T-helper 1 cell treated with Interleukin-12 subunit alpha and Interleukin-12 subunit beta and Interleukin-4 antibody, amounts not matched to agents 30 ng/mL and 1 ng/mL, for 36 hours (primary cell): ENCODE data around the gene DDX24. TPM values are rescaled to one million over a fixed set of nuclear protein-coding genes. Genes with fewer than 3 reads are reported as not detected.

ENCODE experiments used
- intact Hi-C: fragments of 100-400 bp; cut with micrococcal nuclease; formaldehyde crosslinking; loops from one replicate; pipeline ENCODE4 v1.15.1; 2024
- total RNA-seq: library from RNA; stranded (reverse); gene quantifications from 2 replicates; pipeline ENCODE4 v1.2.3, GENCODE V29; 2022

Gene DDX24
- total RNA-seq, 1 donor from 2014 or later, result 206 TPM

- intact Hi-C loops, result loop anchor here (1.0 kb wide), 9 partner anchors 25 to 142 kb away; partner anchors contain the start of genes ASB2, IFI27L2, OTUB2 and PPP4R4
Observed at GRCh38 chr14:94081386-94081820, 401 bp upstream of the DDX24 start.

DNA sequence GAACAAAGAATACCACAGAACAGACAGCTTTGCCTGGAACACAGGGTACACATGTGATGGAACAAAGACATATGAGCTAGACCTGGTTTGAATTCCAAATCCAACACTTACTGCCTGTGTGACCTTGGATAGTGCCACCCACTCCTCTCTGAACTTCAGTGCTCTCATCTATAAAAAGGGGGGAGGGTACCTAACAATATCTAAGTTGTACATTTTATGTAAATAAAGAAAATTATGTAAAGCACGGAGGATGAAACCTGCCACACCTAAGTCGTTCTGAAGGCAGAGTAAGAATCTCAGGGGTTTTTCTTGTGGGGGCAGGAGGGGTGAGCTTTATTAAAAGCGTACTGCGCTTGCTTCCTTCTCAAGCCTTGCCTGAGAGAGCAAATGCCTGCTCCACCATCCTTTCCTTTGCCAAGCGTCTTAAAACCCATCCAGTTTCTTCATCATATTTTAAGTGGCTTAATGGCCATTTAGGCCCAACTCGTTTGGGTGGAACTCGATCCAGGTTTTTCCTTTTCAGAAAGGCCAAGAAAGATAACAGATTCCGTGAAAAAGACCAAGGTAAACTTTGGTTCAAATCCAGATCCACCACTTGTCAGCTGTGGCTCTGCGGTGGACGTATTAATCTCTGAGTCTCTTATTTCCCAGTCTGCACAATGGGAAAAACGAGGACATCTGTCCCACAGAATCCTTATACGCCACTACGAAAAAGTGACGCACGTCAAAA lies 946 bp downstream of the DDX24 start:
- intact Hi-C loops, result loop anchor here (10.0 kb wide), 1 partner anchor 1455 kb away; the partner anchor contains the start of gene GLRX5

DNA sequence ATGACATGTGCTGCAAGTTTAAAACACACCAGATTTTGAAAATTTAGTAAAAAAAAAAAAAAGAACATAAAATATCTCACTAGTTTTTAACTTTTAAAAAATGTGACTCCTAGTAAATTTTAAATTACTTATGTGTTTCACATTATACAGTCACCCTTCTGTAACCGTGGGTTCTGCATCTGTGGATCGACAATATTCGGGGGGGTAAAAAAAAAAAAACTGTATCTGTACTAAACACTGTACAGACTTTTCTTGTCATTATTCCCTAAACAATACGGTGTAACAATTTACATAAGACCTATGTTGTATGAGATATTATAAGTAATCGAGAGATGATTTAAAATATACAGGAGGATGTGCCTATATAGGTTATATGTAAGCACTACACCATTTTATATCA lies 3.2 kb downstream of the DDX24 start:
- intact Hi-C loops, result loop anchor here (10.0 kb wide), 1 partner anchor 1457 kb away; the partner anchor contains the start of gene GLRX5

GRCh38 chr14:94077111-94077821 lies 3.7 kb downstream of the DDX24 start:
- intact Hi-C loops, result loop anchor here (10.0 kb wide), 1 partner anchor 1458 kb away; the partner anchor contains the start of gene GLRX5

GRCh38 chr14:94075008-94075407 lies 6.0 kb downstream of the DDX24 start:
- intact Hi-C loops, result loop anchor here (10.0 kb wide), 1 partner anchor 1460 kb away; the partner anchor contains the start of gene GLRX5

GRCh38 chr14:94074534-94074933 lies 6.5 kb downstream of the DDX24 start:
- intact Hi-C loops, result loop anchor here (10.0 kb wide), 1 partner anchor 1460 kb away; the partner anchor contains the start of gene GLRX5

- intact Hi-C loops, result loop anchor here (10.0 kb wide), 1 partner anchor 1463 kb away; the partner anchor contains the start of gene GLRX5
Observed at GRCh38 chr14:94072076-94072475, 8.9 kb downstream of the DDX24 start.

DNA sequence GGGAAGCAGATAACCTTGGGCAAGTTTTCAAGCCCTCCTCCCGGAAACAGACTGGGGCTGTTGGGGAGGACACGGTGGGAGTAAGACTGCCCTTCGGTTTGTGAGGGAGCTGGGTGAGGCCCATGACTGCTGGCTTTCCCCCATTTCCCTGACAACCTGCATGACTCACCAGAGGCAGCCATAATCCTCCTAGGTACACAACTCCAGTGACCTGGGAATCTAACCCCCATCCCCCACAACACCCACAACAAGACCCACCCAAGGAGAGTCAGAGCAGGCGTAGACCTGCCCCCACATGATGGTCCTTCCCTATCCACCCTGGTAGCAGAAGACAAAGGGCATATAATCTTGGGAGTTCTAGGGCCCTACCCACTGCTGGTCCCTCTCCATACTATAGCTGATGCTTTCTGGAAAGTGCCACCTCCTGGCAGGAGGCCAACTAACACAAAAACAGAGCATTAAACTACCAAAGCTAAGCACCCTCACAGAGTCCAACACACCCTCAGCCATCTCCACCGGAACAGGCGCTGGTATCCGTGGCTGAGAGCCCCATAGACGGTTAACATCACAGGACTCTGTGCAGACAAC lies 14.8 kb downstream of the DDX24 start:
- intact Hi-C loops, result no loop called here

DNA sequence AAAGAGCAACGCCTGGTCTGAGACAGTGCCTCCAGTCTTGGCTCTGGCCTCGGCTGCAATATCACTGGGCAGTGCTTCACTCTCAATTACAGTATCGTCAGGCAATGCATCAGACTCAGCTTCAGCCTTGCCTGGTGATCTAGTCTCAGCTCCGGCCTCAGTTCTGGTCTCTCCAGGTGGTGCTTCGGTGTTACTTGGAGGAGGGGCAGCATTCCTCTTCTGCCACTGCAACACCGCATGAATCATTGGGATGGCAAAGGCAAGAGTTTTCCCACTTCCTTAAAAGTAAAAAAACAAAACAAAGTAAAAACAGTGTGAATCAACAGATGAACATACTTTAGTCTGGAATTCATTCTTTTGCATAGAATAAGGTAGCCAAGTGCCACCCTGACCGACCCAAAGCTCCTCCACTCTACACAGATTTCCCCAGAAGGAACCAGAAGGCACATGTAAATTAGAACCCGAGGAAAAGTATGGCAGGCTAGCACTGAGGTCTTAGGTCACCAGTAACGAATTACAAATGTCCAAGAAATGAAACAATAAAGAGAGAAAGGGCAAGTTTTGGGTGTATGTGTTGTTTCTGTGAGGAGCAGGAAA lies 18.6 kb downstream of the DDX24 start:
- intact Hi-C loops, result no loop called here

GRCh38 chr14:94059998-94060397 lies 21.0 kb downstream of the DDX24 start:
- intact Hi-C loops, result no loop called here

DNA sequence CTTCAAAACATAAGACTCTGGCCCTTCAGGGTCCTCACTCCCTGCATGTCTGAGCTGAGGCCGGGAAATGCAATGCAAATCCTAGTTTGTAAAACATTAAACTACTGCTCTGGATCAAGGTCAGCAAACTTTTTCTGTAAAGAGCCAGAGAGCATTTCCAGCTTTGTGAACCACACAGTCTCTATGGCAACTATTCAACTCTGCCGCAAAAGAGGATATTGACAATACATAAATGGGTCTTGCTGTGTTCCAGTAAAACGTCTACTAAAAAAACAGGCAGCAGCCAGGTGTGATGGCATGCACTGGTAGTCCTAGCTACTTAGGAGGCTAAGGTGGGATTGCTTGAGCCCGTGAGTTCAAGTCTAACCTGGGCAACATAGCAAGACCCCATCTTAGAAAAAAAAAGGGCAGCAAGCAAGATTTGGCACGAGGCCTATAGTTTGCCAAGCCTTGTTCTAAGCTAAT lies 22.3 kb downstream of the DDX24 start:
- intact Hi-C loops, result no loop called here

GRCh38 chr14:94058128-94058673 lies 22.8 kb downstream of the DDX24 start:
- intact Hi-C loops, result no loop called here

DNA sequence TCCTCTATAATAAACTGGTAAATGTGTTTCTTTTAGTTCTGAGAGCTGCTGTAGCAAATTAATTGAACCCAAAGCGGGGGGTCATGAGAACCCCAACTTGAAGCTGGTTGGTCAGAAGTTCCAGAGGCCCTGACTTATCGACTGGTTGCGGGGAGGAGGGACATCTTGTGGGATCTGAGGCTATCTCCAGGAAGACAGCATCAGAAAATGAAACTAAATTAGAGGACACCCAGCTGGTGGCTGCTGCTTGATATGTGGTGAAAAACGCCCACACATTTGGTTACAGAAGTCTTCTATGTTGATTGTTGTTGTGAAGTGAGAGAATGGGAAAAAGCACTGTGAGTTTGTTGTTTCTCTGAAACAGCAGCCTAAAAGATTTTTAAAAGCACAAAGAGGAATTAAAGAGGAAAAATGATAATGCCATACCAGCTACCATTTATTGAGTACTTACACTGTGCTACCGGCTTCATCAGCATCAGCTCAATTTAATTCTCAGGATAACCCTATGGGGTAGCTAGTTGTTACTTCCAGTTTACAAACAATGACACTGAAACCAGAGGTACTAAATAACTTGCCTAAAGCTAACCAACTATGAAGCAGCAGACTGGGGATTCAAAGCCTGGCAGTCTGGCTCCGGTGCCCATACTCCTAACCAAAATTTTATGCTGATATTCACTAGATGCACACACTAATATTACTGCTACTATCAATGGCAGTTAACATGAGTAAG lies 24.3 kb downstream of the DDX24 start:
- intact Hi-C loops, result loop anchor here (1.0 kb wide), 3 partner anchors 25 to 80 kb away; partner anchors contain the start of genes DDX24, IFI27L1 and OTUB2

DNA sequence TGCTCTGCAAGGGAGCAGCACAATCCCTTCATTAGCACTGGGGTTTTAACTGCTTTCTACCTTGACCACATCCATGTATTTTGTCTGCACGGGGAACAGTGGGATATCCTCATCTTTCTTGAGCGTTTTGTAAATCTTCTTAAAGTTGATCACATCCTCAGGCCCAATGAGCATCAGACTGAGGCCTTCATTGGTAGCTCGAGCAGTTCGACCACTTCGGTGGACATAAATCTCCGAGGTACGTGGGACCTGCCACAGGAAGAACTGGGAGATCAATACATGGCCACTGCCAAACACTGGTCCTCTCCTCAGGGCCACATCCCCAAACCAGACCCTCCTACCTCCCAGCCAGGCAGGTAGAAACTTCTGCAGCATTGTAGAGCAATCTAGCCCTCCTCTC lies 26.1 kb downstream of the DDX24 start:
- intact Hi-C loops, result no loop called here

- intact Hi-C loops, result no loop called here
Observed at GRCh38 chr14:94054401-94054800, 26.6 kb downstream of the DDX24 start.

GRCh38 chr14:94052662-94053061 lies 28.3 kb downstream of the DDX24 start:
- intact Hi-C loops, result no loop called here

DNA sequence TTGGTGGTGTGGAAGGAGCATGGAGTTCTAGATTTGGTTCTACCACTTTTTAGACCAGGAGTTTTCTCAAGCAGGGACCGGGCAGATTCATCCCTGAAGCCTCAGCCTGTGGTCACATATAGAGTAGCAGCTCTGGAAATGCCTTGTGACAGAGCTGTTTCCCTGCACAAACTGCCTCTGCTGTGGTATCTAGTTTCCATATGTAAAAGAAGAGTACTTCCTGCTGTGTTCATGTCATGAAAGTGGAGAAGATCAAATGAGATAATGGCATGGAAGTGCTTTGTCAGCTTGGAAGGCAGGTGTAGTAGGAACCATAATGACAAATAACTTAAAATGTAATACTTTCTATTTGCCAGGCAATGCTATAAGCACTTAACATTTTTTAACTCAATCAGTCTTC lies 28.8 kb downstream of the DDX24 start:
- intact Hi-C loops, result no loop called here

DNA sequence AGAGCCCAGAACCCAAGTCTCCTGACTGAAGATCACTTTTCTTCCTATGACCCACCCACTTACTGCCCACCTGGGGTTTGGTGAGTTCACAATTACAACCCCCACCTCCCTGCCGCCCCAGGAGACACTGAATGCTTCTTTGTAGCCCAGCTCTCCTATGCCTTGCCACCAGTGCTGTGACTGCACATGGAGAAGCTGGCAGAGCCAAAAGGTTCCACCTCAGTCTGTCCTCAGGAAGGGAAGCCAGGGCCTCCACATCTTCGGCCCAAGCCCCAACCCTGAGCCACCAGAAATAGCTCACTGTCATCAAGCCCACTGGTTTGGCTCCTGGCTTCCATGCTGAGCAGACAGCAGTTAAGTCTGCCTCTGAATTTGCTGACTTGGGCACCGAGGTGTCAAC lies 29.2 kb downstream of the DDX24 start:
- intact Hi-C loops, result no loop called here

DNA sequence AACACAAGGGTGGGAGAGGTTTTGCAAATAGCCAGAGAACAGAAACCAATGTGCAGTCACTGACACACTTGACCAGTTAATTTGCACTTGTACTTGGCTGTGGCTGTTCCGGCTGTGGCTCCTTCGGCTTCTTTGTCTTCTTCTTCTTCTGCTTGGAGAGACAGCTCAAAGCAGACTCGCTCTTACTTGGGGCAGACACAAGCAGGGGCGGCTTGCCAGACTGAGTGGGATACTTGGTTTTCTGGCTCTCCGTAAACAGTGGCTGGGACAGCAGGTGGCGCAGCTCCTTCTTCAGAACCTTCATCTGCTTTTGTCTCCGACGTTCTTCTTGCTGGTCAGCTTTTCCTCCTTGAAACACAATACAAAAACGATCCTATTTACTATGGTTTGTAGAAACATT lies 29.9 kb downstream of the DDX24 start:
- intact Hi-C loops, result no loop called here

DNA sequence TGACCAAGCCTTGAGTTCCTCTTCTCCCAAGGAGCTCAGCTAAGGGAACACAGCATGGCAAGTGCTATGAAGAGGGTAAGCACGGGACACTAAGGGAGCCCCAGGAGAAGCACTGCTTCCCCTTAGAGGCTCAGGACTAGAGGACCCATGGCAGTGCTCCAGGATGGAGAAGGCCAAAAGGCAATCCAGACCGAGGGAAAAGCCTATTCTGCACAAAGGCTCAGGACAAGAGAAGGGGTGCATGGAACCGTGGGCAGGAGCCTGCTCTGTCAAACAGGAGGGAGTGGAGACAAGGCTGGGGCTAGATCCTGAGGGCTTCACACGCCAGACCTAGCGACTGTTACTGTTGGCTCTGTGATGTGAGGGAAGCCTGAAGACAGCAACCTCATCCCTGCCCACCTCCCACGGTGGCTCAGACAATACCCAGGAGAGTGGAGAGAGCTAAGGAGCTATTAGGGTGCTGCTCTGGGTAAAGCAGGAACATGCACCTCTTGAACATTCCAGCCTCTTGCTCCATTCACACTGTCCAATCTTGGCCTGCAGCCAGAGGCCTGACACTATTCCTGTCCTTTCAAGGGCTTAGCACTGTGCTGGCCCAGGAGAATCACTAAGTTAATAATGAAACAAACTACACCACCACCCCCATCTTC lies 30.6 kb downstream of the DDX24 start:
- intact Hi-C loops, result no loop called here
